PFSK-1 (cell line): Measurements from ENCODE around the gene TP63.

Experiments
- FOXP2 ChIP-seq: optimal IDR thresholded peaks from 2 replicates; pipeline ENCODE3; 2011; ENCODE audit warnings: borderline replicate concordance, control low read depth, inconsistent platforms; ENCODE audit not compliant: insufficient read depth; ENCODE audit errors: extremely low read length, extremely low read depth
- POLR2AphosphoS5 ChIP-seq: IDR thresholded peaks from 2 replicates; pipeline ENCODE4 v1.6.1; 2012; ENCODE audit warnings: low read depth, mild to moderate bottlenecking, control low read depth, low read length, moderate library complexity
- REST ChIP-seq, 2 experiments: IDR thresholded peaks; 2 replicates each; pipeline versions ENCODE4 v1.6.1 to v1.8.0; 2011 to 2012; ENCODE audit warnings: low read depth in 2 of 2, low read length in 2 of 2, control low read depth in 1 of 2, inconsistent platforms in 1 of 2, mild to moderate bottlenecking in 1 of 2, moderate library complexity in 1 of 2; ENCODE audit not compliant: insufficient read depth in 1 of 2
- SIN3A ChIP-seq: IDR thresholded peaks from 2 replicates; pipeline ENCODE4 v1.6.1; 2012; ENCODE audit warnings: mild to moderate bottlenecking, low read length, moderate library complexity, borderline replicate concordance; ENCODE audit not compliant: insufficient read depth
- TAF1 ChIP-seq: IDR thresholded peaks from 2 replicates; pipeline ENCODE4 v1.6.1; 2012; ENCODE audit warnings: low read length, control low read depth, borderline replicate concordance; ENCODE audit not compliant: insufficient read depth

GRCh38 chr3:189737071-189737470, 105.9 kb downstream of the TP63 start:
- TF ChIP-seq SIN3A (no peak), POLR2AphosphoS5 (no peak), TAF1 (no peak), REST (IDR thresholded peaks at IDR 0.05; ENCODE audit: insufficient read depth in 1 of 2, low read depth in 2 of 2, low read length in 2 of 2) (no peak), FOXP2 (no peak)
